GM20000 (cell line): ENCODE results near the gene ARHGAP40.

Experiments
- DNase-seq: peaks from one replicate; pipeline ENCODE4 v3.0.0; 2012; ENCODE audit warnings: low spot score
- CTCF ChIP-seq: IDR thresholded peaks from 2 replicates; pipeline ENCODE4 v1.5.1; 2012; ENCODE audit warnings: mild to moderate bottlenecking, control low read depth; ENCODE audit errors: extremely low read depth, missing control alignments

The ARHGAP40 gene

DNA sequence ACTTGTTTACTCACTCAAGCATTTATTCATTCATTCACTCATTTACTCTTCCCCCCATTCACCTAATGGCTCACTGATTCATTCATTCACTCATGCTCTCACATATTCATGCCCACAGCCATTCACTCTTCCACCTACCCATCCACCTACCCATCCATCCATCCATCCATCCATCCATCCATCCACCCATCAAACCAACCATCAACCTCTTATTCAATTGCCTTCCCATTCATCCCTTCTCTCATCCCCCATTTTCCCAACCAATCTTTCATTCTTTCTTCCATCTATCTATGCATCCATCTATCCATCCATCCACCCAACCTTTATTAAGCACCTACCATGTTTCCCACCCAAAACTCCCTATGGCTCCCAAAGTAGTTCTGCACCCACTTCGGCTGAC is 1.6 kb upstream of the ARHGAP40 start:
- DNase-seq: no peak
- TF ChIP-seq CTCF: no peak

GRCh38 chr20:38602185-38602581 is 574 bp downstream of the ARHGAP40 start:
- TF ChIP-seq CTCF: no peak
- no peak for DNase-seq

- no peak for TF ChIP-seq CTCF
- no peak for DNase-seq
Observed at GRCh38 chr20:38603286-38603685, 1.7 kb downstream of the ARHGAP40 start.

DNA sequence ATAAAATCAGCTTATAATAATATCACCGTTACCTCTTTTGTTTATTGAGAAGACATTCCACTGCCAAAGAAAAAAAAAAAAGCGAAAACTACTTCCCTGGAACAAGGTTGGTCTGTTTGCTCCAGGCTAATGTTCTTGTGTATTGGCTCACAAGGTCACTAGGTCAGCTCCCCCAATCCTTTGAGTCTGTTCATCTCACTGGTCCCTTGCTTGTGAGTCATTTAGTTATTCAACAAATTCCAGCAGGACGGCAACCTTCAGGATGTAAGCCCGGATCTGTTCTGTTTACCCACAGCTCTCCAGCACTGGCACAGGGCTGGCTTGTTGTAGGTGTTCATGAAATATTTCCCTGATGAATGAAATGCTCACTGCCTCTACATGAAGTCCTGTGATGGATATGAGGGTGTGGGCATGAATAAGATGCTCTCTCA is 3.3 kb downstream of the ARHGAP40 start:
- no peak for TF ChIP-seq CTCF
- DNase-seq: no peak

GRCh38 chr20:38607351-38607750 is 5.7 kb downstream of the ARHGAP40 start:
- DNase-seq: no peak
- TF ChIP-seq CTCF: no peak

DNA sequence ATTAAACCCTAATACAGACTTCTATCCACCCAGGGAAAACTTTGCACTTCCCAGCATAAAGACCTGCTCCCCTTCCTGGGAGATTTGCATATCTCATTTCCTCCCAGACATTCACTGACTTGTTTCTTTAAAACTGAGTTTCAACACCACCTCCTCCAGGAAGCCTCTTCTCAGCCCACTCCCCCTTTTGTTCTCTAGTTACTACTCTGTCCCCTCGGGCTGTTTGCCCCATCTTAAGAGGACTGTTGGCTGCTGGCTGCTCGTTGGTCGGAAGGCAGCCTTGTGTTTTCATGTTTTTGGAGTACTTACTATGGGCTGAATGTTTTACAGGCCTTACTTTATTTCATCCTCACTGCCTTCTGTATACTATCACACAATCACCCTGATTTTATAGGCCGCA is 6.6 kb downstream of the ARHGAP40 start:
- no peak for TF ChIP-seq CTCF
- no peak for DNase-seq

DNA sequence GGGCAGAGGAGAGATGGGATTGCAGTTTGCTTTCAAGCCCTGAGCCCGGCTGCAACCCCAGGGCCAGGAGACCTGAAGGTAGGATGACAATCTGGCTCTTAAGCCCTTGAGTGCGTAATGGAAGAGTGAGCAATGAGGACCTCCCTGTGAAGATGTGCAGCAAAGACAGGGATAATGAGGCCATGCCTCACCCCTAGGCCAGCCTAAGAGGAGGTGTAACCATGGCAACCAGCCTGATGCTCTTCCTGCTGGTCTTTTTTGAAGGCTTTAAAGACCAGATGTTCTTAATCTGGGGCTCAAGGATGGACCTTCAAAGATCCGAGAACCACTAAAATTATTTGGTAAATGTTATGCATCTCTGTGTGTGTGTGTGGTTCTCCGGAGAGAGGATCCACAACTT is 8.2 kb downstream of the ARHGAP40 start:
- no peak for DNase-seq
- TF ChIP-seq CTCF: no peak
